K562 (cell line): ENCODE results near the gene CSTF1. TPM values are rescaled to one million over a fixed set of nuclear protein-coding genes. Genes with fewer than 3 reads are reported as not detected.
A peak's percentile ranks its signal among the peaks of the same experiment; 100 is the strongest.

Experiments
- ATAC-seq: fragments of 200-7000 bp; cut with Tn5 transposase; 3 replicates; pipeline ENCODE4 v1.9.1; 2020; ENCODE audit warnings: moderate library complexity
- BruUV-seq: library from RNA; stranded (reverse); fragments of 400-500 nt; replicated peaks from 2 replicates; lab custom pipeline; 2021; lab: Mats Ljungman, UMichigan
- CTCF ChIA-PET: fragments of 300-600 bp; formaldehyde crosslinking; extraction: SDS; loops from one replicate; lab custom pipeline; 2021; ENCODE audit warnings: low intra/inter-chr PET ratio; lab: Yijun Ruan, JAX
- POLR2A ChIA-PET: fragments of 300-600, 350-650 bp; sonication (Branson Sonifier 250); formaldehyde crosslinking; extraction: SDS; loops from one replicate; lab custom pipeline; 2021; ENCODE audit warnings: antibody characterized with exemption, inconsistent platforms; lab: Yijun Ruan, JAX
- DNase-seq, 4 experiments: peaks; one replicate each; pipeline versions ENCODE4 v3.0.0 to v3.0.0-alpha.2; 2011 to 2018; ENCODE audit warnings: low spot score in 3 of 4, mixed read lengths in 3 of 4; ENCODE audit errors: extremely low read depth in 1 of 4
- FAIRE-seq: peaks from 2 replicates; lab custom pipeline; 2011; peaks lifted over from hg19 to GRCh38; lab: Jason Lieb, UNC
- H2AFZ ChIP-seq: 2 replicates; pipeline ENCODE4 v1.6.0; 2011; ENCODE audit warnings: low read depth, low read length, control low read depth, inconsistent platforms
- H3K27ac ChIP-seq: fragments of 200-600 bp; 3 replicates; pipeline ENCODE4 v1.8.0; 2011; ENCODE audit warnings: low read depth, mild to moderate bottlenecking, control low read depth, inconsistent platforms, low read length, moderate library complexity, mixed read lengths; ENCODE audit errors: extremely low read depth
- H3K27me3 ChIP-seq, 2 experiments: fragments of 300-600 bp in 1 of 2; 2 replicates in 1 of 2; 3 replicates in 1 of 2; pipeline versions ENCODE4 v1.6.0 to v1.8.0; 2011; ENCODE audit warnings: inconsistent platforms in 2 of 2, low read length in 2 of 2, mild to moderate bottlenecking in 1 of 2, mixed read lengths in 1 of 2, moderate library complexity in 1 of 2; ENCODE audit not compliant: control insufficient read depth in 2 of 2, insufficient read depth in 2 of 2
- H3K36me3 ChIP-seq: fragments of 300-600 bp; 3 replicates; pipeline ENCODE4 v1.8.0; 2011; ENCODE audit warnings: mild to moderate bottlenecking, low read length, inconsistent platforms; ENCODE audit not compliant: control insufficient read depth, insufficient read depth
- H3K4me1 ChIP-seq, 2 experiments: fragments of 200-600 bp in 1 of 2; replicated peaks in 1 of 2; 2 replicates in 1 of 2; 3 replicates in 1 of 2; pipeline versions ENCODE4 v1.5.1 to v1.8.0; 2011; ENCODE audit warnings: inconsistent platforms in 2 of 2, low read length in 2 of 2, mild to moderate bottlenecking in 1 of 2, mixed read lengths in 1 of 2, moderate library complexity in 1 of 2; ENCODE audit not compliant: control insufficient read depth in 2 of 2, insufficient read depth in 2 of 2
- H3K4me2 ChIP-seq: 2 replicates; pipeline ENCODE4 v1.6.1; 2011; ENCODE audit warnings: low read length, control low read depth, inconsistent platforms, mixed read lengths; ENCODE audit not compliant: insufficient read depth
- H3K4me3 ChIP-seq: fragments of 200-600 bp; sonication (generic), shearing (Covaris generic); 2 replicates; pipeline ENCODE4 v1.5.1; 2016; ENCODE audit warnings: control low read depth, inconsistent platforms
- H3K79me2 ChIP-seq: fragments of 200-600 bp; 3 replicates; pipeline ENCODE4 v1.8.0; 2011; ENCODE audit warnings: low read length, inconsistent platforms; ENCODE audit not compliant: control insufficient read depth, insufficient read depth
- H3K9ac ChIP-seq, 2 experiments: 2 replicates each; pipeline versions ENCODE4 v1.6.0 to v1.6.1; 2011; ENCODE audit warnings: low read depth in 2 of 2, low read length in 2 of 2, control low read depth in 1 of 2, inconsistent platforms in 1 of 2, mild to moderate bottlenecking in 1 of 2, mixed read lengths in 1 of 2; ENCODE audit not compliant: insufficient read depth in 1 of 2
- H3K9me1 ChIP-seq: one replicate; pipeline ENCODE4 v1.6.0; 2011; ENCODE audit warnings: inconsistent platforms, mild to moderate bottlenecking, low read length, moderate library complexity; ENCODE audit not compliant: control insufficient read depth, insufficient read depth
- H3K9me3 ChIP-seq: replicated peaks from 2 replicates; pipeline ENCODE4 v1.5.1; 2011; ENCODE audit warnings: low read depth, low read length, inconsistent platforms; ENCODE audit not compliant: control insufficient read depth, insufficient read depth
- H4K20me1 ChIP-seq: replicated peaks from 2 replicates; pipeline ENCODE4 v1.6.1; 2011; ENCODE audit warnings: low read length, inconsistent platforms, mixed read lengths; ENCODE audit not compliant: control insufficient read depth, insufficient read depth
- BHLHE40 ChIP-seq: IDR thresholded peaks from 2 replicates; pipeline ENCODE4 v1.6.1; 2011; ENCODE audit warnings: low read length, improper control_type of control experiment
- NR1H2 ChIP-seq: sonication (generic); formaldehyde crosslinking; IDR thresholded peaks from 2 replicates; pipeline ENCODE4 v1.4.0; 2020; ENCODE audit warnings: mild to moderate bottlenecking, missing genetic modification reagents
- NR2C2 ChIP-seq, 2 experiments: fragments of 200-800 bp in 1 of 2; sonication (Bioruptor generic) in 1 of 2; sonication (generic) in 1 of 2; formaldehyde crosslinking in 1 of 2; IDR thresholded peaks; 2 replicates each; pipeline versions ENCODE4 v1.6.1 to v1.8.0; 2016 to 2022; ENCODE audit warnings: mild to moderate bottlenecking in 1 of 2, missing compliant biosample characterization in 1 of 2, missing genetic modification characterization in 1 of 2, missing genetic modification reagents in 1 of 2
- NUFIP1 ChIP-seq: fragments of 450-650 bp; IDR thresholded peaks from 2 replicates; pipeline ENCODE4 v1.6.1; 2018; ENCODE audit not compliant: partially characterized antibody
- SMARCA4 ChIP-seq: fragments of 450-650 bp; IDR thresholded peaks from 2 replicates; pipeline ENCODE4 v1.6.1; 2016
- SMARCB1 ChIP-seq: IDR thresholded peaks from 2 replicates; pipeline ENCODE4 v1.6.1; 2011; ENCODE audit warnings: improper control_type of control experiment, low read depth; ENCODE audit not compliant: insufficient read length
- TCF7 ChIP-seq: sonication (generic); IDR thresholded peaks from 2 replicates; pipeline ENCODE4 v1.6.1; 2016; ENCODE audit warnings: antibody characterized with exemption, borderline replicate concordance
- ZBTB1 ChIP-seq: sonication (generic); formaldehyde crosslinking; IDR thresholded peaks from 2 replicates; pipeline ENCODE4 v1.8.1; 2023; ENCODE audit warnings: missing genetic modification reagents, low read depth, mild to moderate bottlenecking, borderline replicate concordance
- ZNF239 ChIP-seq: fragments of 250-450 bp; sonication (Bioruptor Pico); IDR thresholded peaks from 2 replicates; pipeline ENCODE4 v1.4.0; 2020; ENCODE audit warnings: mild to moderate bottlenecking
- ZNF316 ChIP-seq: fragments of 450-650 bp; IDR thresholded peaks from 2 replicates; pipeline ENCODE4 v1.6.1; 2016
- ZNF431 ChIP-seq: sonication (generic); formaldehyde crosslinking; IDR thresholded peaks from 2 replicates; pipeline ENCODE4 v1.8.0; 2022; ENCODE audit warnings: mild to moderate bottlenecking, missing genetic modification reagents
- WGBS: fragments of 100-300 bp; shearing (Covaris generic); methylation state at CpG from one replicate; pipeline ENCODE4 v1.1.6; 2016; ENCODE audit warnings: low coverage, mixed read lengths; ENCODE audit not compliant: insufficient coverage; ENCODE audit errors: missing lambda C conversion rate; 5-methylcytosine and 5-hydroxymethylcytosine counted together
- in situ Hi-C: fragments of 300-500 bp; cut with MboI; formaldehyde crosslinking; loops from 4 replicates; pipeline ENCODE4 v1.15.0; 2018; ENCODE audit warnings: inconsistent platforms, mixed read lengths
- intact Hi-C: fragments of 100-400 bp; cut with micrococcal nuclease; formaldehyde crosslinking; loops from 2 replicates; pipeline ENCODE4 v1.14.2; 2022
- polyA plus RNA-seq, 8 experiments: library from polyadenylated mRNA; depleted of rRNA in 4 of 8; stranded (reverse) in 5 of 8; unstranded in 3 of 8; fragments of >200 nt; fragmentation: Nextera tagmentation in 2 of 8; fragmentation: Illumina TruSeq in 1 of 8; extraction: Ambion mirVana in 2 of 8; extraction: Trizol in 1 of 8; gene quantifications; 2 replicates each; pipeline versions ENCODE4 v1.2.1 to v1.2.3, GENCODE V29; 2011 to 2014; ENCODE audit warnings: inconsistent platforms in 1 of 8, missing spikeins in 1 of 8
- total RNA-seq, 7 experiments: library from RNA; depleted of rRNA in 6 of 7; stranded (reverse); fragments of >200 nt in 6 of 7; fragmentation: Illumina TruSeq in 2 of 7; extraction: Trizol in 2 of 7; gene quantifications; 2 replicates each; pipeline versions ENCODE4 v1.2.1 to v1.2.3, GENCODE V29; 2011 to 2021; ENCODE audit warnings: low replicate concordance in 1 of 7

CSTF1 gene
- total and polyA plus RNA-seq, 9 of the 15 experiments (the other 6 are each of a cell fraction or from before 2014, with no cell fraction given): 30.8 to 110 (median 53.4) TPM

DNA sequence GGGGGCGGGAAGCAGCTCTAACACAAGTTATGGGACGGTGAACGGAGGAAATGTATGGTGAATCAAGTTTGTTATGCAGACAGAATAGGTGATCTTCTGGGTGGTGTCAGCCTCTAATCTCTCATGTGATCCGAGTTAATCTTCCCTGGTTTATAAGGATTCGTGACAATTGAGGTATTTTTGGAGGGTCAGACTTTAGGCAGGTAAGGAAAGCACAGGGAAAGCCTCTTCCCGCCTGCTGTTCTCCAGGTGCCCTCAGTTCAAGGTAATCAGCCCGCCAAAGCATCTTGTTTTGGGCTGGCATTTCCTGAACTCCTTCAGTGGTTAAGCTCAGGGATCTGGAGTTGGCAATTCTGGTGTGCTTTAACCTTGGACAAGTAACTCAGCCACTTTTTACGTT is 1.2 kb downstream of the CSTF1 start:
- no peaks in the 10 kb centered on the region for H3K27me3 ChIP-seq
- peaks cover 3% of the 10 kb centered on the region for H3K9me1 ChIP-seq
- FAIRE-seq: no peak
- DNase-seq: no peak
- no peak for ATAC-seq
- POLR2A ChIA-PET: interaction anchor here (0.6 to 3.0 kb wide), 3 partner anchors 19 to 956 kb away, joined by 3 to 23 read pairs (median 3); partner anchors contain the start of gene CASS4
- no TSS peak for BruUV-seq
- TF ChIP-seq SMARCB1 (peak; percentile 62), TCF7 (no peak)
- CTCF ChIA-PET: no interaction called here
- intact Hi-C loops: no loop called here
- peak overlapping the region; percentile 92 for H3K4me3 ChIP-seq
- in situ Hi-C loops: no loop called here
- 15% methylated on average over 7 of the region's 8 CpGs for WGBS
- peaks cover 87% of the 10 kb centered on the region for H3K79me2 ChIP-seq
- peak overlapping the region; percentile 99 for H3K4me2 ChIP-seq
- H4K20me1 ChIP-seq: no peaks in the 10 kb centered on the region
- H3K4me1 ChIP-seq: peaks cover 4 to 12% of the 10 kb centered on the region in 2 experiments; a peak in 3 of 5 replicates
- H3K9me3 ChIP-seq: no peaks in the 10 kb centered on the region
- peak overlapping the region; percentile 99 for H3K27ac ChIP-seq
- H3K36me3 ChIP-seq: peaks cover 74% of the 10 kb centered on the region
- peak overlapping the region; percentile 80 to 99; a peak in 3 of 4 replicates for H3K9ac ChIP-seq
- H2AFZ ChIP-seq: no peak overlapping the region

DNA sequence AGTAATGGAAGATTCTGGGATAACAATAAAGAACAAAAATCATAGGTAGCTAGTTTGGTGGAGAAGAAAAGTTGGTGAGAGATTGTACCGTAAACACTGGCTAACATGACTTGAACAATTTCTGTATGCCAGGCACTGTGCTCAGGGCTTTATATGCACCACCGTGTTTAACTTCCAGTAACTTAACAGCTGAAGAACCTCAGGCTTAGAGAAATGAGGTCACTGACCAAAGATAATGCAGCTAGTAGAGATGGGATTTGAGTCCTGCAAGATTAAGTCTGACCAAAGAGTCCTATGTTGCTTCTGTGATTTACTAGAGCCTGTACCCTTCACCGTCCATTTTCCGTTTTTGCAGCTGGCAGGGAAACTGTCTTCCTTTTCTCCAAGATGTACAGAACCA is 2.7 kb downstream of the CSTF1 start:
- Histone ChIP-seq H3K27ac (no peak overlapping the region), H3K9ac (no peak overlapping the region), H3K79me2 (peaks cover 86% of the 10 kb centered on the region), H4K20me1 (0 out of 2 replicates have a peak, but pooled peaks cover 5% of the 10 kb centered on the region), H2AFZ (no peak overlapping the region), H3K4me1 (peaks cover 4 to 5% of the 10 kb centered on the region in 2 experiments; a peak in 3 of 5 replicates), H3K36me3 (peaks cover 74% of the 10 kb centered on the region), H3K4me3 (no peak overlapping the region), H3K4me2 (no peak overlapping the region), H3K27me3 (no peaks in the 10 kb centered on the region), H3K9me1 (no peaks in the 10 kb centered on the region), H3K9me3 (no peaks in the 10 kb centered on the region)
- in situ Hi-C loops: no loop called here
- DNase-seq (no peak), FAIRE-seq (no peak), ATAC-seq (no peak)
- no TSS peak for BruUV-seq
- CTCF ChIA-PET: no interaction called here
- POLR2A ChIA-PET: interaction anchor here (1.2 to 3.0 kb wide), 5 partner anchors 11 to 32 kb away, joined by 3 to 23 read pairs (median 4); partner anchors contain the start of gene CASS4
- TF ChIP-seq ZNF316 (no peak), ZNF431 (CRISPR knock-in tag) (no peak), SMARCA4 (no peak), BHLHE40 (no peak), NR1H2 (no peak), ZNF239 (CRISPR knock-in tag) (no peak), NR2C2 (CRISPR knock-in tag; IDR thresholded peaks at IDR 0.05) (no peak), NR2C2 (tag; IDR thresholded peaks at IDR 0.05) (no peak), ZBTB1 (CRISPR knock-in tag) (no peak), NUFIP1 (no peak)
- intact Hi-C loops: no loop called here
- 94% methylated on average over 4 of the region's 4 CpGs for WGBS
